ENCODE measurements around the gene ACSS2.
A peak's percentile ranks its signal among the peaks of the same experiment; 100 is the strongest.

DNA sequence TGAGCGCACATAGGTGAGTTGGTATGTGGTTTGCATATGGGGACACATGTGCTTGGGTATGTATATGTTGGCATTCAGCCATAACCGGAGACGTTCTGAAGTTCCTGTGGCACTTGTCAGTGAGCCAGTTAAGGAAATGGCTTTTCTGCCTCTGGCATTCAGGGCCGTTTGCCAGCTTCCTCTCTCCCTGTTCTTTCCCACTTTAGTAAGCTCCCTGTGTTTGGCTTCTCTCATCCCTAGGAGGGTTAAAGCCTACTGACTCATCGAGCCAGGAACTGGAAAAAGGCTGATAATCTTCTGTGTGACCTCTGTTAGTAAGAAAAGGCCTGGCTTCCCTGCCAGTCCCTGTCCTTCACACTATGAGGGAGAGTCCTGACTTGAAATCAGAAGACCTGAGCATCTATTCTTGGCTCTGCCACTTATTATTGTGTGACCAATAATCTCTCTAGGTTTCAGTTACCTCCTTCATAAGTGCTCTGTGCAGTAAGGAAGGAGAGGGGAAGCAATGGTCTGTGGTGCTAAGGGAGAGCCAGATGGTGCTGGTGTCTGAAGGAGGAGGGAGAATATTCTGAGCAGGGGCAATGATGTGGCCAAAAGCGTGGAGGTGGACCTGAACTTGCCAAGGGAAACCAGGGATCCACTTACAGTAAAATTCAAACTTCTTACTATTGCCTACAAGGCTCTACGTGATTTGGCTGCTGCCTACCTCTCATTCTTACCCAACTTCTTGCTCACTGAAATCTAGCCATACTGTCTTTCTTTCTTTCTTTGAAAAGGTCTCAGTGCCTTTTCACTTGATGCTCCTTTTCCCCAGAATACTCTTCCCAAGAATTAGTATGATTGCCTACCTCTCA, 31.4 kb downstream of the ACSS2 start:
- peak; percentile 40 for TF ChIP-seq POLR2AphosphoS5 (IDR thresholded peaks at IDR 0.05)
- no peak for TF ChIP-seq POLR2A (IDR thresholded peaks at IDR 0.05)
